Measurements from ENCODE around the gene SUFU.

DNA sequence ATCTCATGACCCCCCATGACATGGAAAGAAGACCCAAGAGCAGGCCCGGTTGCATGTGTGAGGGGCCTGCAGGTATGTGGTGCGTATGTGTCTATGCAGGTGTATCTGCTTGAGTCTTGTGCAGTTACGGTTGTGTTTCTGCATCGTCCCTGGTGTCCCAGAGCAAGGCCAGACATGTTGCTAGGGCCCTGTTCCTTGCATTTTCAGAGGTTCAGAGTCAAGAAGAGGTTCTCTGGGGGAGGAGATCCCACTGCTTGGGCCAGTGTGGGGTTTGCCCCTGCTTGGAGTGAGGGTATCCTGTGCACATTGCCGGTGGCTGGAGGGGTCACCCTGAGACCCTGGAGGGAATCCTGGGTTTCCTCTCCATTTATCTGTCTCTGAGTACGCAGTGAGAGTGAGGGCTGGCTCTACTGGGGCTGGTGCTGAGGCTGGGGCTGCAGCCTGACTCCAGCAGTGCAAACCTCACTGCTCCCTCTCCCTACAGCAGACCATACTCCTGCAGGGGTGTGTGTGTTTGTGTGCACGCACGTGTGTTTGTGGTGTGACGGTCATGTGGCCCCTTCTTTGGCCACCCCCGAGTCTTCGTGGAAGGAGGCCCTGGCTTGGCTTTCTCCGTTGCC is 144.6 kb downstream of the SUFU start:
- no peak for TF ChIP-seq GATA2 (IDR thresholded peaks at IDR 0.05; ENCODE audit: low read depth, low read length)
- TF ChIP-seq GATA3 (IDR thresholded peaks at IDR 0.05; ENCODE audit: low read depth, low read length): no peak

Data from SH-SY5Y (cell line).